Measurements from ENCODE around the gene JUND. TPM values are rescaled to one million over a fixed set of nuclear protein-coding genes. Genes with fewer than 3 reads are reported as not detected.
A peak's percentile ranks its signal among the peaks of the same experiment; 100 is the strongest.
"Not testable (repeated sequence)": the region's sequence is repeated elsewhere in the genome, so short reads cannot be mapped to it uniquely, and the experiment has no call there.

The JUND gene
- total RNA-seq = 298 TPM

DNA sequence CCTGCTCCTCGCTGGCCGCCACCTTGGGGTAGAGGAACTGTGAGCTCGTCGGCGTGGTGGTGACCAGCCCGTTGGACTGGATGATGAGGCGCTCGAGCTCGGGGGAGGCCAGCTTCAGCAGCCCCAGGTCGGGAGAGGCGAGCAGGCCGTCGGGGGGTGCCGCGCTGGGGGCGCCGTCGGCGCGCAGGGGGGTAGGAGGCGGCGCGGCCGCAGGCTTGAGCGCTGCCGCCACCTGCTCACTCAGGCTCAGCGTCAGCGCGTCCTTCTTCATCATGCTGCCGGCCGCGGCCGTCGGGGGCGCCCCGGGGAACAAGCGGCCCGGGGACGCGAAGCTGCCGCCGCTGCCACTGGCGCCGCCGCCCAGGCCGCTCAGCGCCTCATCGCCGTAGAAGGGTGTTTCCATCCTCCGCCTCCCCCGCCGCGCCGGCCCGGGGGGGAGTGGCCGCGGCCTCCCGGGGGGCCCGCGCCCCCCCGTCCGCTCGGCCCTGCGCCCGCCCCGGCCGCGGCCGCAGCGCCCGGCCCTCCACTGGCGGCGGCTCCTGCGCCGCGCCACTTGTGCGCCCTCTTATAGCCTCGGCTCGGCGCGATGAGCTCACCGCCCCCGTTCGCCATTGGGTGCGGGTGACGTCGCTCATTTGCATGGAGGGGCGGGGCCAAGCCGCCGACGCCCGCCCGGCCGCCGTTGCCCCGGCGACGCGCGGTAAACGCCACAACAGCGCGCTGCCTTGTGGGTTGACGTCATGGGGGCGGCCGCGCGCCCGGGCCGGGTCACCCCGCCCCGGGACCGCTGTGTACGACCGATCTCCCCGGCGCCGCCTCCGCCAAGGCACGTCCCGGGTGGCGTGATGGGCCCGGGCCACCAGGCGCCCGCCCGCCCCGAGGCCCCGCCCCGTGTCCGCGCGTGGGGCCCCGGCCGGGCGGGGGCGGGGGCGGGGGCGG, at the start of gene JUND:
Gene JUND (minus strand): TSS at position 541 of the 939 bp plus-strand sequence. CDS start 138 bp downstream, at position 403.
- intact Hi-C loops (cut with DNase I) = no loop called here
- ATAC-seq = peak; percentile 76
- DNase-seq (ENCODE audit: low spot score) = peak; percentile 98

DNA sequence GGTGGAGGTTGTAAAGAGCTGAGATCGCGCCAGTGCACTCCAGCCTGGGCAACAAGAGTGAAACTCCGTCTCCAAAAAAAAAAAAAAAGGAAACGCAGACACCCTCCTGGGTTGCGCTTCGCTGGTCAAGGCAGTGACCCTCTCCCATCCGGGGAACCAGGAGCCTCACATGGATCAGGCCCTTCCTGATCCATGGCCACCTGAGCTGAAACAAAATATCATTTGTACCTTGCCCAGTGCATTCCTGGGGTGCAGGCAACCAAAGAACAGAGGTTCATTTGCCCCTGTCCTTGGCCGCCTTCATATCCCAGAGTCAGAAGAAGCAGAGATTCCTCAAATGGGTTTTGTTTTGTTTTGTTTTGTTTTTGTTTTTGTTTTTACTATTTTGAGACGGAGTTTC, 49.4 kb upstream of the JUND start:
- no peak for ATAC-seq

DNA sequence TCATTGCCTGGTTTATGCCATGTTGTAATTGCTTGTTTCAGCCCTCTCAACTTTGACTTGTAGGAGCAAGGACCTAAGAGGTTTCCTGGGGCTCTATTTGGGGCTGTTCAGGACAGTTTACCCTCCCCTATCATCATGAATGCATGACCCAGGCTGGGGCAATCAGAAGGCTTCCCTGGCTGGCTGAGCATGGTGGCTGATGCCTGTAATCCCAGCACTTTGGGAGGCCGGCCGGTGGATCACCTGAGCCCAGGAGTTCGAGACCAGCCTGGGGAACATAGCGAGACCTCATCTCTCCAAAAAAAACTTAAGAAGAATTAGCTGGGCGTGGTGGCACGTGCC, 47.6 kb upstream of the JUND start:
- intact Hi-C loops (cut with DNase I) = no loop called here
- DNase-seq (ENCODE audit: low spot score) (peak; percentile 55), ATAC-seq (no peak)

More for the DNA sequence above, 49.4 kb upstream of the JUND start:
- DNase-seq (ENCODE audit: low spot score) = no peak
- intact Hi-C loops (cut with DNase I) = loop anchor here (10.0 kb wide), 1 partner anchor 304 kb away; the partner anchor contains the start of gene KLHL26

DNA sequence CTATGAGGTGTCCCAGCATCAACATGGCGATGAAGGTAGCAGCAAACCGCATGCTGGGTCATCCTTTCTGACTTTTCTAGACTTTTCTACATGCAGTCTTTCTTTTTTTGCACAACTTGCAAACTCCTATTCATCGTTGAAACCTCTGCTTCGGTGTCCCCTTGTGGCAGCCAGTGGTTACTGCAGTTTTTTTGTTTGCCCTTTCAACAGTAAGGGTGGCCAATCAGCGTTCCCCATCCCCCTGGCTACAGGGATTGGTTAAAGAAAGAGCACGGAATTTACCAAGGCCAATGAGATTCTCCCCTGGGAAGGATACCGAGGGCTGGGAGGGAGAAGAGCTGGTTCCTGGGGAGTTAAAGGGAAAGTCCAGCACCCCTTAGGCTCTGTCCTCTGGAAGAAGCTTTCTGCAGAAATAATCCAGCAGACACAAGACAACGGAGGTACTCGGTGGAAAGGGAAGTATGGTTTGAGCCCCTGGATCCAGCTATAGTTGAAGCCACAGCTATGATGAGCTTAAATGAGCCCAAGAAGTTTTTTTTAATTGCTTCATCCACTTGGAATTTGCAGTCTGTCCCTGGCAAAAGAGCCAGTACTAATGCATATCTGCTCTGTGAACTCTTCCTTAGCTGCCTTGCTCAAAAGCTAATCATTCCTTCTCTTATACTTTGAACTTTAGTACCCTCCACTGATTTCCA, 47.1 kb upstream of the JUND start:
- intact Hi-C loops (cut with DNase I) = no loop called here
- ATAC-seq (peak; percentile 98), DNase-seq (ENCODE audit: low spot score) (peak; percentile 95)

DNA sequence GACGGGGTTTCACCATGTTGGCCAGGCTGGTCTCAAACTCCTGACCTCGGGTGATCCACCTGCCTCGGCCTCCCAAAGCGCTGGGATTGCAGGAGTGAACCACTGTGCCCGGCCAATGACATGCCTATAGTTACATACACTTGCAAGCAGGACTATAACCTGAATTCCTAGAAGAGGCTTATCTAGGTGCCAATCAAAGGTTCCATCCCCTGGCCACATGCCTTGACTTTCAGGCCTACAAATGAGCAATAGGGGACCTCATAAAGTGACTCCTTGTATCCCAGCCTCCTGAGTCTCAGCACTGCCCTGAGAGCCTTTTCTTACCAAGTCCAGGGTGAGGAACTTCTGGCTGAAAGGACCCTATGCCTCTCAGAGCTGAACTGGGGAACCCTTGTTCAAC, 45.4 kb upstream of the JUND start:
- intact Hi-C loops (cut with DNase I) = no loop called here
- no peak for ATAC-seq
- no peak for DNase-seq (ENCODE audit: low spot score)

DNA sequence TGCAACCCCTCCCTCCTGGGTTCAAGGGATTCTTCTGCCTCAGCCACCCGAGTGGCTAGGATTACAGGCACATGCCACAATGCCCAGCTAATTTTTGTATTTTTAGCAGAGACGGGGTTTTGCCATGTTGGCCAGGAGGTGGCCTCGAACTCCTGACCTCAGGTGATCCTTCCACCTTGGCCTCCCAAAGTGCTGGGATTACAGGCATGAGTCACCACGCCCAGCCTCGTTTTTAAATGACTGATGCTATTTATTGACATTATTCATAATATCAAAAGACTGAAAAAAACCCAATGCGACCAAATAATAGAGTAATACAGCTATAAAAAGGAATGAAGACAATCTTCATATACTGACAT, 42.9 kb upstream of the JUND start:
- DNase-seq (ENCODE audit: low spot score); ATAC-seq: not testable (repeated sequence)
- intact Hi-C loops (cut with DNase I) = loop anchor here (5.0 kb wide), 1 partner anchor 47 kb away; no protein-coding TSS in a partner anchor

DNA sequence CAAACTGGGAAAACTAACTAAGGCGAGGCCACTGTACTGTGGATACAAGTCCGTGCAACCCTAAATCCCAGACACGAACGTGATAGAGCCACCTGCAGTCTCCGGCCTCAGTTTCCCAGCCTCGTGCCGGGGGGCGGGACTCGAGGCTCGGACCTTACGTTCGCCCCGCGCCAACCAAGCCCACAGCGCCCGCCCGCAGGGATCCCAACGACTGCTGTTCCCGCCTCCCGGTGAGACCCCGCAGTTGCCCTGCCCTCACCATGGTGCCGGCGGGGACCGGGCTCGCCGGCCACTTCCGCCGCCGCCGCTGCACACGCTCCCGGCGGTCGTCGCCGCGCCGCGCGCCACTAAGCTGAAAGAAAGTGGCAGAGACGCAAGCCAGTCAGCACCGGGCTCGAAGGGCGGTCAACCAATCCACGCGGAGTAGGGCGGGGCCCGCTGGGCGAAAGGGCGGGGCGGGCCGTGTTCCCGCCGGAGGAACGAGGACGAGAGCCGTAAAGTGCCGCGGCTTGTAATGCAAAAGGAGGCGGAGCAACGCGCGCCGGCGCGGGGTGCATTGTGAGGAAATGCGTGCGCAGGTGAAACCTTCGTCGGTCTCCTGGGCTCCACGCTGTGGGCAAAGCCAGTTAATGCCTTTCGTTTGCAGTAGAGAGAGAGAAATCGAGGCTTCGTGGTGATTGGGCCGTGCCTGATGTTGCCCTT, 41.5 kb upstream of the JUND start, which contains the start of gene LSM4:
Gene LSM4 (minus strand): TSS at position 318 of the 702 bp plus-strand sequence. CDS start 56 bp downstream, at position 262.
- intact Hi-C loops (cut with DNase I) = loop anchor here (5.0 kb wide), 1 partner anchor 46 kb away; no protein-coding TSS in a partner anchor
- ATAC-seq (peak; percentile 98), DNase-seq (ENCODE audit: low spot score) (peak; percentile 99)

DNA sequence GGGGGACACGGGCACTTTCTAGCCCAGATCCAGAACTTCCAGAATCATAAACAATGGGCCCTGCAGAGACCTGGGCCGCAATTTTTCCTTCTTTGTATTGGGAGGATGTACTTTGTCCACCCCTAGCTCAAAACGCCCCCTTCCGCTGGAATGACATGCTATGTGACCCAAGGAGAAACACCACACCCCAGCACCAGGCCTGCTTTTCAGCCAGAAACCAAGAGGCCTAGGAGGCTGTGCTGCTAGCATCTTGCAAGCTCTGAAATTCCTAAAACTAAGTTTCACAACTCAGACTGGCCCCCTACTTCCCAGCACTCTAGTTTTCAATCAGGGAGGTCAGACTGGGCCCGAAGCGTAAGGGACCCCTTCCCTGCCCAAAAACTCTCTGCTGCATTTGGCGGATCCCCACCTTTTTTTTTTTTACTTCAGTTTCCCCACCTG, 40.9 kb upstream of the JUND start:
- intact Hi-C loops (cut with DNase I) = loop anchor here (5.0 kb wide), 1 partner anchor 45 kb away; no protein-coding TSS in a partner anchor
- no peak for DNase-seq (ENCODE audit: low spot score)
- ATAC-seq = no peak

DNA sequence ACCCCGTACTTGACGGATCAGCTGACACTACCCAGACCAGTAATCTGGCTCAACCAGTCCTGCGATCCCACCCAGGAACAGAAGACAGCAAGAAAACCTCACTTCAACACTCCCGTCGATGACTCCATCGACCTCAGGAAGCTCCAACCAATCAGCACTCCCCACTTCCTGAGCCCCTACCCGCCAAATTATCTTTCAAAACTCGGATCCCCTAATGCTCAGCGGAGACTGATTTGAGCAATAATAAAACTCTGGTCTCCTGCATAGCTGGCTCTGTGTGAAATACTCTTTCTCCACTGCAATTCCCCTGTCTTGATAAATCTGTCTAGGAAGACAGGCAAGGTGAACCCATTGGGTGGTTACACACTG, 40.3 kb upstream of the JUND start:
- no peak for DNase-seq (ENCODE audit: low spot score)
- intact Hi-C loops (cut with DNase I) = loop anchor here (5.0 kb wide), 1 partner anchor 44 kb away; no protein-coding TSS in a partner anchor
- ATAC-seq = no peak

DNA sequence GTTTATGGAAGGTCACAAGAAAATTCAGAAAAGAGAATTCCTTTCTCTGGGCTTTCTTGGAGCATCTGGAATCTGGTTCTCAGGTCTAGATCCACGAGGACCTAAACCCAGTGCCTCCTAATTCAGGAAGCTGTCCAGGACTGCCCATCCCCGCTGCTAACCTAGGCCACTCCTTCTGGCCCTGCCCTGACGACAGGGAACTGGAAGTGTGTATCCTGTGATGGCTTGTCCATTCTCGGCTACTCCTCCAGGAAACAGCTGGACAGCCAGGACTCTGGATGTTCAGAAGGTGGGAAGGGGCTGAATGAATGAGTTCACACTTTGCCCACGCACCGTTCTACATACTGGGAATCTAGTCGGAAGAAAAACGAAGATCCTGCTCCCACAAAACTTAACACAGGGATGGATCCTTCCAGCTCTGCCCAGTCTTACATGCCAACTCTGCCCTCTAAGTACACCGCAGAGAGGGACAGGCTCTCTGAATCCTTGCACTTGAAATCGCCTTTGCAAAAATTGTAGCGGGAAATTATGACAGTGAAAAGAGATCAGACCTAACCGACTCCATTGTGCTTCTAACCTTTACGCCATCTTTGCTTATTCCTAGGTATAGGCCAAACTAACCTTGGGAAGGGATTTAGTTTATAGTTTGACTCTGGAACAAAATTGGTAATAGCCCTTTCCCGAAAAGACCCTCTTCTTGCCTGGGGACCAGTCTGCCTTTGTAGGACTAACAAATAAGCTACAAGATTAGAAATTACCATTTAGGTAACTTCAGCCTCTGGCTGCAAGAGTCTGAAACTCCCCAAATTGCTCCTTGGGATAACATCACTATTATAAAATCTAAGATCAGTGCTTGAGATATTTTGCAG, 39.7 kb upstream of the JUND start:
- DNase-seq (ENCODE audit: low spot score) = no peak
- no peak for ATAC-seq
- intact Hi-C loops (cut with DNase I) = loop anchor here (5.0 kb wide), 1 partner anchor 44 kb away; no protein-coding TSS in a partner anchor

DNA sequence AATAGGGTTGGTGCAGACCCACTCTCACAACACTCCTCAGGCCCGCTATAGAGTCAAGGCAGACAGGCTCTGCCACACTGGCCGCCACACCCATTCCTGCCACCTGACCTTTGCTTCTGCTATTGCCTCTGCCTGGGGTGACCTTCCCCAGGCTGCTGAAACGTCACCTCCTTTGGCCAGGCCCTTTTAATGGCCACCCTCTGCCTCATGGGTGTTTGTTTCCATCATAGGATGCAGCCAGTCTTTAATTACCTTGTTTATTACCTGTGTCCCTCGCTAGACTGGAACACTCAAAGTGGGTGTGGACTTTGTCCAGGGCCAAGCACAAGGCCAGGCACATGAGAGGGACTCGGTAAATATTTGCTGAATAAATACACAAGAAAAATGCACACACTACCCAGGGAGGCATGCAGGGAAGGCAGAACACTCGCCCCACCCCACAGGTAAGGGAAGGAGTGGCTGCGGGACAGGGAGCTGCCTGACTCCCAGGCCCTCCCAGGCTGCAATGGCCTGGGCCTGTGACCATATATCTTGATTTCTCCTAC, 38.2 kb upstream of the JUND start:
- no peak for DNase-seq (ENCODE audit: low spot score)
- intact Hi-C loops (cut with DNase I) = loop anchor here (5.0 kb wide), 1 partner anchor 42 kb away; no protein-coding TSS in a partner anchor
- no peak for ATAC-seq

DNA sequence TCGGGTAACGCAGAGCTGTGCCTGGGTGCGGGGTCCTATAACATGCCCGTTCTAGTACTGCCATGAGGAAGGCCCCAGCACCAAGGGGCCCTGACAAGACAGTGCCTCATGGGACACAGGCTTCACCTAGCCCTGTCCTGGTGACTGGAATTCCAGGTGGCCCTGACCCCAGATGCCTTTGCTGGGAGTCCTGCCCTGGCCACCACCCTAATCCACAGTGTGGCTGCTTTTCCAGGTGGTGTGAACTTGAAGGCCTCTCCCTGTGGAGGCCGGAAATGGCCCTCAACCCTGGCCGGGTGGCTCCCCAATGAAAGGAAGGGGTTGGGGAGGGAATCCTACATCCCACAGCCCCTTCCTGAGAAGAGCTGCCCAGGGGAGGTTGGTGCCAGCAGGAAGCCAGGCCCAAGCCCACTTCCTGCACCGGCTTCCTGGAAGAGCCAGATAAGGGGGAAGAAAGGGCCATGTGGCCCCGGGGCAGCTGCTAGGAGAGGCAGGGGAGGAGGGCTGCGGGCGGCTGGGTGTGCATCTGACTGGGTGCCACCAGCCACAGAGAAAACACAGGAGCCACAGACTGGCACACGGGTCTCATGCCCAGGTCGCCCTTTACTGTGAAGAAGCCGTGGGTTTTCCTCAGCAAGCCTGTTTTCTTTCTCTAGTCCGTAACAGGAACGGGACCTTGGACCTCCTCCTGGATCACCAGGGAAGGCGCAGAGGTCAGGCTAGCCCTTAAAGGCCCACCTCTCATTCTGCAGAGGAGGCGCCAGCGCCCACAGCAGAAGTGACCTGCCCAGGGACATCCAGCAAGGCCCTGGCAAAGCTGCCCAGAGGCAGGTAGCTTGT, 36.8 kb upstream of the JUND start:
- ATAC-seq = no peak
- no peak for DNase-seq (ENCODE audit: low spot score)
- intact Hi-C loops (cut with DNase I) = no loop called here

DNA sequence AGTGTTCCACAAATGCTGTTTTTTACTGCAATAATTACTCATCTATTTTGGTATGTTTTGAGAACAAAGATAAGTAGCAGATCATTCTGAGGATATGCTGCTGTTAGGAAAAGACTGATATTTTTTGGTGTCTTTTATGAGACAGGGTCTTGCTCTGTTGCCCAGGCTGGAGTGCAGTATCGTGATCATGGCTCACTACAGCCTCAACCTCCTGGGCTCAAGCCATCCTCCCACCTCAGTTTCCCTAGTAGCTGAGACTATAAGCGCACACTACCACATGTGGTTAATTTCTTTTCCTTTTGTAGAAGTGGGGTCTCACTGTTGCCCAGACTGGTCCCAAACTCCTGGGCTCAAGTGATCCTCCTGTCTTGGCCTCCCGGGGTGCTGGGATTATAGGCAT, 32.0 kb upstream of the JUND start:
- intact Hi-C loops (cut with DNase I) = no loop called here
- ATAC-seq (no peak), DNase-seq (ENCODE audit: low spot score) (no peak)

DNA sequence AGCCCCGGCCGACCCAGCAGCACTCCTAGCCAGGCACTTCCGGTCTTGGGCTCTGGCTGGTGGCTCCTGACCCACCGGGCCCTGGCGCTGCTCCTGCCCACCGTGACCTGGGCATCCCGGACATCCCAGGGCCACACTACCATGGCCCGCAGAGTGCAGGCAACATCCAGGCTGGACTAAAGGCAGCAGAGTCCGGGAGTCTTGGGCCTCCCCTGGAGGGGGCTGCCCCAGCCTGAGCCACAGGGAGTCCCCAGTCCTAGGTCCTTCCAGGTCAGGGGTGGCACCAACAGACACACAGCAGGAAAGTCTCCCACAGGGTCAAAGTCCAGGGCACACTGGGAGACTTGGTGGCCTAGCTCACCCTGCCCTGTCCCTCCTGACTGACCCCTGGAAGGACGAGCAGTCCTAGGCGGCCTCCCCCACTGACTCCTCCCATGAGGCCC, 30.7 kb upstream of the JUND start:
- DNase-seq (ENCODE audit: low spot score) (no peak), ATAC-seq (no peak)
- intact Hi-C loops (cut with DNase I) = no loop called here

DNA sequence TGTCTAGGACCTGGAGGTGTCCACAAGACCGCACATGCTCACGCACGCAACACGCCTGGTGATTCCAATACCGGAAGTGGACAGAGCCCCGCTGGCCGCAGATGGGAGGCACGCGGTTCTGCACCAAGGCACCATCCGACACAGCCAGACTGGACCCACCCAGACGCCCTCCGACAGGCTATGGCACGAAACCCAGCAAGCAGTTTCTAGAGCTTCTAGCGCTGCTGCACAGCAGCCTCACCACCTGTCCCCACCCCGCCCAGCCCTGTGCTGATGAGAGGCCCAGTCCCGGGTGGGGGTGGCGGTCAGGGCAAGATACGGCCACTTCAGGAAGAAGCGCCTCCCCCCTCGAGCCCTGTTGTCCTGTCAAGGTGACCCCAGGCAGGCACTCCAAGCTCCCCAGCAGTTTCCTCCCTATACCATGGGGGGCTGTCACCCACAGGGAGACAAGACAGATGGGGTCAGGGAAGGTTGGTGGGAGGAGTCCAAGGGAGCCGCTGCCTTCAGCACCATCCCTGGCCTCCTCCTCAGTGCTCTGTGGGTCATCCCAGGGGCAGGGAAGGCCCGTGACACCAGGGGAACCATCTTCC, 30.2 kb upstream of the JUND start:
- ATAC-seq (no peak), DNase-seq (ENCODE audit: low spot score) (no peak)
- intact Hi-C loops (cut with DNase I) = no loop called here

DNA sequence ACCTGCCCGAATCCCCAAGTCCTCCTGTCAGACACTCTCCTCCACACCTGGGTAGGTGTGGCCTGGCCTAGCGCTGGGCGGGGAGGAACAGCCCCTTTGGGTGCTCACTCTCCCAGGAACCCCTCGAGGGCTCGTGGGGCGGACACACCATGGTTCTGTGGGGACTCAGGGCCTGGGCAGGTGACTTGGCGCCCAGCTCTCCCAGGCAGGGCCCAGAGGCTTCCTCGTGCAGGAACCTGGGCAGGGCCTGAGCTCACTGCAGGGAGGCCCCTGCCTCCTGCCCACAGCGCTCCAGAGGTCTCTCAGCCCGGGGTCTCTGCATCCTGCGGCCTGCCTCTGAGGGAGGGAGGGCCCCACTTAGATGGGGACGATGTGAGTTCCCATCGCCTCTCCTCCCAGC, 29.5 kb upstream of the JUND start:
- ATAC-seq = peak; percentile 1
- no peak for DNase-seq (ENCODE audit: low spot score)
- intact Hi-C loops (cut with DNase I) = no loop called here
